GM10248 (cell line): ENCODE measurements around the gene TEX14.
"Not testable (repeated sequence)": the region's sequence is repeated elsewhere in the genome, so short reads cannot be mapped to it uniquely, and the experiment has no call there.

Experiments
- CTCF ChIA-PET: fragments of 300-600 bp; sonication (Branson Sonifier 250); formaldehyde crosslinking; extraction: SDS; loops from one replicate; lab custom pipeline; 2021; ENCODE audit warnings: antibody characterized with exemption; lab: Yijun Ruan, JAX
- POLR2A ChIA-PET: fragments of 350-650 bp; sonication (Branson Sonifier 250); formaldehyde crosslinking; extraction: SDS; loops from one replicate; lab custom pipeline; 2020; ENCODE audit warnings: antibody characterized with exemption; lab: Yijun Ruan, JAX
- DNase-seq: peaks from one replicate; pipeline ENCODE4 v3.0.0; 2012; ENCODE audit errors: extremely low spot score
- TF ChIP-seq, protein P1 (sequence below): IDR thresholded peaks from 2 replicates; pipeline ENCODE4 v1.5.1; 2012; ENCODE audit warnings: mild to moderate bottlenecking, low read depth; ENCODE audit errors: extremely low read depth, missing control alignments, control extremely low read depth

Gene TEX14

DNA sequence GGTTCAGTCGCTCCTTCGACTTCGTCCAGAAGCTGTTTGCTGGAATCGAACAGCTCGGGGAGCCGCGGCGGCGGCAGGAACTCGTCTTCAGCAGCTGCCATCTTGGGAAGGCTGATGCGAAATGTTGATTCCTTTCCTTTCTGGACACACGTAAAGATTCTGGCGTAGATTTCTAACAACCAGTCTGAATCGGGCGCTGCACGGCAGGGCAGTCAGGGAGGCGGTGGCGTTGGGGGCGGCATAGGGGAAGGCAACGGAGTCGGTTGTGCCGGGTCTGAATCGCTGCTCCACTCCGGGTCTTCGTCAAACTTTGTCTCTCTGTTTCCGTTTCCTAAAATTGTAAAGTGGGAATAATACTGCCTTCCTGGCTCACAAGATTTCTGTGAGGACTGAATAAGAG is 30.3 kb downstream of the TEX14 start:
- no peak for DNase-seq
- ChIA-PET CTCF (no interaction called here), POLR2A (interaction anchor here (7.3 kb wide), 1 partner anchor 31 kb away, joined by 238 read pairs; no protein-coding TSS in a partner anchor)
- TF ChIP-seq, protein P1, sequence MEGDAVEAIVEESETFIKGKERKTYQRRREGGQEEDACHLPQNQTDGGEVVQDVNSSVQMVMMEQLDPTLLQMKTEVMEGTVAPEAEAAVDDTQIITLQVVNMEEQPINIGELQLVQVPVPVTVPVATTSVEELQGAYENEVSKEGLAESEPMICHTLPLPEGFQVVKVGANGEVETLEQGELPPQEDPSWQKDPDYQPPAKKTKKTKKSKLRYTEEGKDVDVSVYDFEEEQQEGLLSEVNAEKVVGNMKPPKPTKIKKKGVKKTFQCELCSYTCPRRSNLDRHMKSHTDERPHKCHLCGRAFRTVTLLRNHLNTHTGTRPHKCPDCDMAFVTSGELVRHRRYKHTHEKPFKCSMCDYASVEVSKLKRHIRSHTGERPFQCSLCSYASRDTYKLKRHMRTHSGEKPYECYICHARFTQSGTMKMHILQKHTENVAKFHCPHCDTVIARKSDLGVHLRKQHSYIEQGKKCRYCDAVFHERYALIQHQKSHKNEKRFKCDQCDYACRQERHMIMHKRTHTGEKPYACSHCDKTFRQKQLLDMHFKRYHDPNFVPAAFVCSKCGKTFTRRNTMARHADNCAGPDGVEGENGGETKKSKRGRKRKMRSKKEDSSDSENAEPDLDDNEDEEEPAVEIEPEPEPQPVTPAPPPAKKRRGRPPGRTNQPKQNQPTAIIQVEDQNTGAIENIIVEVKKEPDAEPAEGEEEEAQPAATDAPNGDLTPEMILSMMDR = no peak

DNA sequence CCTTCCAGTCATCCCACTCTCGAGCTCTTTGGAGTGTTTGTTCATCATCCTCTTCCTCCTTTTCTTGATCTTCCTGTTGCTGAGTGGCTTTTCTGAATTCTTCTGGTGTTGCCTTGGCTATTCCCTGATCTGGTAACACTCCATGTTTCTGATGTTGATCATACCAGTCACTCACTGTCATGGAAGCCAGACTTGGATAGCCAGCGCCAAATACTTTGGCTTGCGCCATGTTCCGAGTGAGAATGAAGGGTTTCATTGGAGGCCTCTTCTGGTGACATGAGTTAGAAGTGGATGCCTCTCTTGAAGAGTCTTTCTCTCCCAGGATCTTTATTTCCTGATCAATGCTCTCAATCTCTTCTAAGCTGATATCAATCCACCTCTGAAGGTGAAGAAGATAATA is 31.2 kb downstream of the TEX14 start:
- TF ChIP-seq, protein P1 = no peak
- no peak for DNase-seq
- POLR2A ChIA-PET = interaction anchor here (7.3 kb wide), 1 partner anchor 30 kb away, joined by 238 read pairs; no protein-coding TSS in a partner anchor
- CTCF ChIA-PET = no interaction called here

DNA sequence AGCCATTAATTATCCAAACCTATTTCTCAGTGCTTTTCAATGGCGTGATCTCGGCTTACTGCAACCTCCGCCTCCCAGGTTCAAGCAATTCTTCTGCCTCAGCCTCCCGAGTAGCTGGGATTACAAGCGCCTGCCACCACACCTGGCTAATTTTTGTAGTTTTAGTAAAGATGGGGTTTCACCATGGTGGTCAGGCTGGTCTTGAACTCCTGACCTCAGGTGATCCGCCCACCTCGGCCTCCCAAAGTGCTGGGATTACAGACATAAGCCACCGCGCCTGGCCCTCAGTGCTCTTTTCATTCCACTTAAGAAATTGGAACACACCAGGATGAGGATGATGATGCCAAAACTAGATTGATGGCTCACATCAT is 32.1 kb downstream of the TEX14 start:
- POLR2A ChIA-PET = interaction anchor here (0.6 to 7.3 kb wide), 3 partner anchors 11 to 345 kb away, joined by 4 to 238 read pairs (median 7); no protein-coding TSS in a partner anchor
- DNase-seq, CTCF ChIA-PET: not testable (repeated sequence)

DNA sequence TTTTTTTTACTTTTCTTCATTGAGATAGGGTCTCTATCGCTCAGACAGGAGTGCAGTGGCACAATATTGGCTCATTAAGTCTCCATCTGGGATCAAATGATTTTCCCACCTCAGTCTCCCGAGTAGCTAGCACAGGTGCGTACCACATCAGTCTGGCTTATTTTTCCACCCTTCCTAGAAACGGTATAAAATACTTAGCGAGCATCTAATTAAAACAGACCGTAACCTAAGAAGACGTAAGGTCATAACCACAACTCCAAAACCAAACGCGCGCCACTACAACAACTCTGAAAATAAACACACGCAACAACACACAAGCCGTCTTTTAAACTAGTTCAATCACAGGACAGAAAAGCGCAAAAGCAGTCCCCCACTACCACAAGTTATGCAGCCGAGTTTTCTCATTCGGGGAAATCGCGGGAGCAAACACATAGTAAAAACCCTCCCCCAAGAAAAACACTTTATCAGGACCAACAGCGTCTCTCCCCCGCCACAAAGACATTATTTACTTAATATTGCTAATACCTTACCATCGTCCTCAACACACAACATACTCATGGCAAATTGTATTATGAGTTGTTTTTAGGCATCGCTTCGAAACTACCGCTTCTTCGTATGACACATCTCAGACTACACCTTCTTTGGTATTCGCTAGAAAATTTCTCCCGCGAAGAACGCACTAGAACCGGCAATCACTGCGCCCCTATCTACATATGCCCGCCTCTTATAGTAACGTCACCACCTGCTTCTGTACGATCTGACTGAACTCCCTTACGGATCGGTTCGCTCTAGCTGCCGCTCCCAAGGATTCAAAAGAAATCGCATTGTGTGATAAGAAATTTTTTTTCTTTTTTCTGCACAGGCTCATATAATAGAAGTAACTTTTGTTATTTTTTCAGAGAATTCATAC is 32.8 kb downstream of the TEX14 start:
- ChIA-PET POLR2A (interaction anchor here (0.6 to 7.3 kb wide), 34 partner anchors 10 to 552 kb away, joined by 3 to 238 read pairs (median 4); partner anchors contain the start of genes PRR11, RAD51C, SKA2 and TEX14), CTCF (no interaction called here)
- TF ChIP-seq, protein P1 = no peak
- DNase-seq = peak; percentile 85

DNA sequence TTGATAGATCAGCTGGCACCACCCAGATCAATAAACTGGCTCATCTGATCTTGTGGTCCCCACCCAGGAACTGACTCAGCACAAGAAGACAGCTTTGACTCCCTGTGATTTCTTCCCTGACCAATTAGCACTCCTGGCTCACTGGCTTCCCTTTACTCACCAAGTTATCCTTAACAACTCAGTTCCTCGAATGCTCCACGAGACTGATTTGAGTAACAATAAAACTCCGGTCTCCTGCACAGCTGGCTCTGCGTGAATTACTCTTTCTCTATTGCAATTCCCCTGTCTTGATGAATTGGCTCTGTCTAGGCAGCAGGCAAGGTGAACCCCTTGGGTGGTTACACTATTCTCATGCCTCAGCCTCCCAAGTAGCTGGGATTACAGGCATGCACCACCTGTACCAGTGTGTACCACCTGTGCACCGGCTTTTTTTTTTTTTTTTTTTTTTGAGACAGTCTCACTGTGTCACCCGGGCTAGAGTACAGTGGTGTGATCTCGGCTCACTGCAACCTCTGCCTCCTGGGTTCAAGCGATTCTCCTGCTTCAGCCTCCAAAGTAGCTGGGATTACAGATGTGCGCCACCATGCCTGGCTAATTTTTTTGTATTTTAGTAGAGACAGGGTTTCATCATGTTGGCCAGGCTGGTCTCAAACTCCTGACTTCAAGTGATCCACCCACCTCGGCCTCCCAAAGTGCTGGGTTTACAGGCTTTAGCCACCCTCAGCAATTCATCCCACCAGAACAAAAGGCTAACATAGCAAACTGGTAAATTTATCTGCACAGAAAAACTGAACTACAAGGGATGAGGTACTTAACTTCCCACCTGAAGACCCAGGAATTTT is 33.7 kb downstream of the TEX14 start:
- DNase-seq = not testable (repeated sequence)
- POLR2A ChIA-PET = interaction anchor here (0.6 to 7.3 kb wide), 34 partner anchors 7 to 1056 kb away, joined by 3 to 238 read pairs (median 4); partner anchors contain the start of genes PRR11, RAD51C, SKA2 and TEX14
- CTCF ChIA-PET = interaction anchor here (1.3 kb wide), 1 partner anchor 12 kb away, joined by 4 read pairs; no protein-coding TSS in a partner anchor

DNA sequence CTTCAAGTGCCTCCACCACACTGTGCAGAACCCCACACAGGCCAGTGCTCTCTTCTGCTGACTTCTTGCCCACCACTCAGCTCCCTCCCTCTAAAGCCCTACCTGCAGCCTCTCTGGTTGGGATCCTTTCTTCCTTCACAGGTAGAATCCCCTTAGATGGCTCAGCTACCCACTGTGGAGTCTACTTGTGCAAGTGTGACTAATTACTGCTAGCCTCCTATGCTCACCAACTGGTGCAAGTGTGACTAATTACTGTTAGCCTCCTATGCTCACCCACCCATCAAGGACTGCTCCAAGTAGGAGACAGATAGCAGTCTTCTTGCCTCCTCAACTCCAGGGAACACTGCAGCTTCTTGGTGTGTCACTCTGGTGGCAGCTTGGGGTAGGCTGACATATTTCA is 43.6 kb downstream of the TEX14 start:
- TF ChIP-seq, protein P1 = no peak
- POLR2A ChIA-PET = interaction anchor here (1.1 to 1.4 kb wide), 2 partner anchors 10 to 16 kb away, joined by 4 to 8 read pairs; no protein-coding TSS in a partner anchor
- no peak for DNase-seq
- CTCF ChIA-PET = interaction anchor here (1.2 kb wide), 1 partner anchor 49 kb away, joined by 3 read pairs; no protein-coding TSS in a partner anchor

DNA sequence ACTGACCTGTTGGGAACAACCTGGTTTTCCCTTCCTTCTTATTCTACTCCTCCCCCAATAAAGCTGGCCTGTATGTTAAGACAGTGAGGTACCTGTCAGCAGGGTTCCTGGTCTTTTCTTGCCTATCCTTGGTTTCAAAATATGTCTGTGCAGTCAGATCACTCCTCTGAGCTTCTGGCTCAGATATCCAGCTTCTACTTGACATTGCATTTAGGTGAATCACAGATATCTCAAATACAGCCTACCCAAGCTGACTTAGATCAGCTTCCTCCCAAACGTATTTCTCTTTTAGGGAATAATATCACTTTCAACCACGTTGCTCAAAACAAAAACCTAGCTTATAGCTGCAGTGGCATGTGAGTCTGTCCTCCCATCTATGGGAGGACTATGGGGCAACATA is 48.7 kb downstream of the TEX14 start:
- TF ChIP-seq, protein P1 = no peak
- CTCF ChIA-PET = interaction anchor here (1.4 to 2.8 kb wide), 3 partner anchors 12 to 55 kb away, joined by 3 to 8 read pairs (median 6); no protein-coding TSS in a partner anchor
- no peak for DNase-seq
- POLR2A ChIA-PET = interaction anchor here (0.8 to 2.3 kb wide), 2 partner anchors 12 to 15 kb away, joined by 9 to 21 read pairs; no protein-coding TSS in a partner anchor
